ENCODE data around the gene HSH2D. TPM values are rescaled to one million over a fixed set of nuclear protein-coding genes. Genes with fewer than 3 reads are reported as not detected.
"Not testable (repeated sequence)": the region's sequence is repeated elsewhere in the genome, so short reads cannot be mapped to it uniquely, and the experiment has no call there.

Gene HSH2D
- total RNA-seq, 1 donor from 2014 or later: 0.46 TPM

DNA sequence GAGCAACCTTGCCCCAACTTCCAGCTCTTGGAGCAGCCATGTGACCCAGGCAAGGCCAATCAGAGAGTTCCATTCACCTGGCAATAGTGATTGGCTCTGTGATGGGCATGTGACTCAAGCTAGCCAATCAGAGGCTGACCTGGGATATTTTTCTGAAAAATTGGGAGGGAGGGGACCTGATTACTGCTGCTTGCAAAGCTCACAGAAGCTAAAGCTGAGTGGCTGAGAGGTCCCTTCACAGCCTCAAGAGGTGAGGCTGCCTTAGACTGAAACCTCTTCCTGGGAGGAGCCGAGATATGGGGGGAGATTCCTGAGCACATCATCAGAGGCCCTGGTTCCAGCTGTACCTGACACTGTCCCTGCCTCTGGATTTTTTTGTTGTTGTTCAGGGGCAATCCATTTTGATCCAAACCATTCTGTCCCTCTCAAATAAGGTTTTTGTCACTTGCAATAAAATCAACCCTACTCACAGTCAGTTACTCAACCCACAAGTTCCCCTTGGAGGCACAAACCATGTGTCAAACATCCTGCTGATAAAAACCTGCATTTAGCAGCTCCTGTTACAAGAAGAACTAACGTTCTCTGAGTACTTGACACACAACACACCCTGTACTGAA lies 25.1 kb downstream of the HSH2D start:
- TF ChIP-seq, protein P1, sequence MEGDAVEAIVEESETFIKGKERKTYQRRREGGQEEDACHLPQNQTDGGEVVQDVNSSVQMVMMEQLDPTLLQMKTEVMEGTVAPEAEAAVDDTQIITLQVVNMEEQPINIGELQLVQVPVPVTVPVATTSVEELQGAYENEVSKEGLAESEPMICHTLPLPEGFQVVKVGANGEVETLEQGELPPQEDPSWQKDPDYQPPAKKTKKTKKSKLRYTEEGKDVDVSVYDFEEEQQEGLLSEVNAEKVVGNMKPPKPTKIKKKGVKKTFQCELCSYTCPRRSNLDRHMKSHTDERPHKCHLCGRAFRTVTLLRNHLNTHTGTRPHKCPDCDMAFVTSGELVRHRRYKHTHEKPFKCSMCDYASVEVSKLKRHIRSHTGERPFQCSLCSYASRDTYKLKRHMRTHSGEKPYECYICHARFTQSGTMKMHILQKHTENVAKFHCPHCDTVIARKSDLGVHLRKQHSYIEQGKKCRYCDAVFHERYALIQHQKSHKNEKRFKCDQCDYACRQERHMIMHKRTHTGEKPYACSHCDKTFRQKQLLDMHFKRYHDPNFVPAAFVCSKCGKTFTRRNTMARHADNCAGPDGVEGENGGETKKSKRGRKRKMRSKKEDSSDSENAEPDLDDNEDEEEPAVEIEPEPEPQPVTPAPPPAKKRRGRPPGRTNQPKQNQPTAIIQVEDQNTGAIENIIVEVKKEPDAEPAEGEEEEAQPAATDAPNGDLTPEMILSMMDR (IDR thresholded peaks at IDR 0.05; ENCODE audit: insufficient read depth, low read length, poor library complexity, severe bottlenecking): no peak
- Histone ChIP-seq H3K4me3 (ENCODE audit: low read depth, low read length) (no peak overlapping the region), H3K27me3 (ENCODE audit: control insufficient read depth, insufficient read depth, low read length) (peaks cover 2% of the 10 kb centered on the region), H3K36me3 (ENCODE audit: control insufficient read depth, insufficient read depth, low read length) (no peaks in the 10 kb centered on the region)
- no peak for DNase-seq (ENCODE audit: low read depth)

DNA sequence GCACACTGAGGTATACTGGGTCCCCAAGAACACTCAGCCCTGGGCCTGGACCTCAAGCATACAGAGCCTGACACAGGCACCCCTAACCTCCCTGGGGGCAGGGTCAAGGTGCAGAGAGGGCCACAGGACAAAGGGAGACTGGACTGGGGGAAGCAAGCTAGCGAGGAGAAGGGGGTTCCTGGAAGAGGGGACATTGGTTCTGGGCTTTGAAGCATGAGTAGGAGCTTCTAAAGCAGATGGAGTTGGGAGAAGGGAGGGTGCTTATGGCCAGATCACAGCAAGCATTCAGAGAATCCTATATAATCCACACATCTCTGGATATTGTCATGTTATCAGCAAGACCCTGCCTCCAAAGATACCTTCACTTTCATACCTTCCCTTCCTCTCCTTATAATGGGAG lies 26.6 kb downstream of the HSH2D start:
- Histone ChIP-seq H3K36me3 (ENCODE audit: control insufficient read depth, insufficient read depth, low read length) (no peaks in the 10 kb centered on the region), H3K27me3 (ENCODE audit: control insufficient read depth, insufficient read depth, low read length) (peaks cover 2% of the 10 kb centered on the region), H3K4me3 (ENCODE audit: low read depth, low read length) (no peak overlapping the region)
- no peak for DNase-seq (ENCODE audit: low read depth)
- TF ChIP-seq, protein P1 (IDR thresholded peaks at IDR 0.05; ENCODE audit: insufficient read depth, low read length, poor library complexity, severe bottlenecking): no peak

DNA sequence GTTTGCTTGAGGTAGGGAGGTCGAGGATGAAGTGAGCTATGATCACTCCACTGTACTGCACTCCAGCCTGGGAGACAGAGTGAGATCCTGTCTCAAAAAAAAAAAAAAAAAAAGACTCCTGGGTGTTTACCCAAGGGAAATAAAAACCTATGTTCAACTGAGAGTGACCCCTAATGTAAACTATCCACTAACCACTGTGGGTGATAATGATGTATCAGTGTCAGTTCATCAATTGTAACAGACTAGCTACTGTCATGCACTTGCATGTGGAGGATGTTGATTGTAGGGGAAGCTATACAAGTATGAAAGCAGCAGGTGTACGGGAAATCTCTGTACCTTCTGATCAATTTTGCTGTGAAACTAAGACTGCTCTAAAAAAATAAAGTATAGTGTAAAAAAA lies 32.5 kb downstream of the HSH2D start:
- H3K27me3 ChIP-seq (ENCODE audit: control insufficient read depth, insufficient read depth, low read length): peaks cover 2% of the 10 kb centered on the region
- no peak for DNase-seq (ENCODE audit: low read depth)
- TF ChIP-seq, protein P1 (IDR thresholded peaks at IDR 0.05; ENCODE audit: insufficient read depth, low read length, poor library complexity, severe bottlenecking): no peak
- H3K4me3 ChIP-seq (ENCODE audit: low read depth, low read length): no peak overlapping the region
- no peaks in the 10 kb centered on the region for H3K36me3 ChIP-seq (ENCODE audit: control insufficient read depth, insufficient read depth, low read length)

DNA sequence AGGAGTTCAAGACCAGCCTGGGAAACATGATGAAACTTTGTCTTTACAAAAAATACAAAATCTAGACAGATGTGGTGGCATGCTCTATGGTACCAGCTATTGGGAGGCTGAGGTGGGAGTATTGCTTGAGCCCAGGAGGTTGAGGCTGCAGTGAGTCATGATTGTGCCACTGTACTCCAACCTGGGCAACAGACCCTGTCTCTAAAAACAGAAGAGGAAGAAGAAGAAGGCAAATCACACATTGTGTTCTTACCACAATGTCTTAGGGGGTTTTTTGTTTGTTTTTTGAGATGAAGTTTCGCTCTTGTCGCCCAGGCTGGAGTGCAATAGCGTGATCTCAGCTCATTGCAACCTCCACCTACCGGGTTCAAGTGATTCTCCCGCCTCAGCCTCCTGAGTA lies 35.4 kb downstream of the HSH2D start:
- not testable (repeated sequence) for DNase-seq (ENCODE audit: low read depth); H3K27me3 ChIP-seq (ENCODE audit: control insufficient read depth, insufficient read depth, low read length); H3K36me3 ChIP-seq (ENCODE audit: control insufficient read depth, insufficient read depth, low read length); H3K4me3 ChIP-seq (ENCODE audit: low read depth, low read length)

DNA sequence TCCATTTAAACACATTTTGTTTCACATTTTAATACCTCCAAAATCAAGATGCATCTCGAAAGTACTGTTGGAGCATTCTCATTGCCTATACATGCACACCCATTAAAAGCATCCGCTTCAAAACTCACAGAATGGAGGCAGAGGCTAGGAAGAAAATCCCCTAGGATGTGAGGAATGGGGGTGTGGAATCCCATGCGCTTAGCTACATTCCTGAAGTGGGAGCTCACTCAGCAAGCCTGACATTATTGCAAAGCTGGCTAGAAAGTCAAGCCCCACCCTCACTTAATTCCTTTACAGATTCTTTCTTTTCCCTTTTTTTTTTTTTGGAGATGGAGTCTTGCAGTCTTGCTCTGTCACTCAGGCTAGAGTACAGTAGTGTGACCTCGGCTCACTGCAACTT lies 37.1 kb downstream of the HSH2D start:
- no peak for DNase-seq (ENCODE audit: low read depth)
- Histone ChIP-seq H3K36me3 (ENCODE audit: control insufficient read depth, insufficient read depth, low read length) (no peaks in the 10 kb centered on the region), H3K27me3 (ENCODE audit: control insufficient read depth, insufficient read depth, low read length) (no peaks in the 10 kb centered on the region), H3K4me3 (ENCODE audit: low read depth, low read length) (no peak overlapping the region)
- TF ChIP-seq, protein P1 (IDR thresholded peaks at IDR 0.05; ENCODE audit: insufficient read depth, low read length, poor library complexity, severe bottlenecking): no peak

DNA sequence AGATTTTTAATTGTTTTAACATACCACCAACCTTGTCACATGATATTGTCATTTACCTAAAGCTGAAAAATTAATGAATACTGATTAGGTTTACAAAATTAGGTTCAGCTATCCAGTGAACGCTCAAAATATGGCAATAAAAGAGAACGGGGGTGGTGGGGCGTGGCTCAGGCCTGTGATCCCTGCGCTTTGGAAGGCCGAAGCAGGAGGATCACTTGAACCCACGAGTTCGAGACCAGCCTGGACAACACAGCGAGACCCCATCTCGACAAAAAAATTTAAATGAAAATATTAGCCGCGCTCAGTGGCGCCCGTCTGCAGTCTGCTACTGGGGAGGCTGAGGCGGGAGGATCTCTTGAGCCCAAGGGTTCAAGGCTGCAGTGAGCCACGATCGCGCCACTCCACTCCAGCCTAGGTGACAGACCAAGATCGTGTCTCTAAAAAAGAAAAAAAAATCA lies 41.2 kb downstream of the HSH2D start:
- Histone ChIP-seq H3K36me3 (ENCODE audit: control insufficient read depth, insufficient read depth, low read length) (no peaks in the 10 kb centered on the region), H3K27me3 (ENCODE audit: control insufficient read depth, insufficient read depth, low read length) (no peaks in the 10 kb centered on the region), H3K4me3 (ENCODE audit: low read depth, low read length) (peak overlapping the region; percentile 74)
- TF ChIP-seq, protein P1 (IDR thresholded peaks at IDR 0.05; ENCODE audit: insufficient read depth, low read length, poor library complexity, severe bottlenecking): no peak
- no peak for DNase-seq (ENCODE audit: low read depth)

Measured in kidney epithelial cell (primary cell).